Activated naive CD4-positive, alpha-beta T cell treated with anti-CD3 and anti-CD28 coated beads, Interleukin-2, amount 50 U/mL, for 72 hours (primary cell): ENCODE measurements around the gene KAT2A. TPM values are rescaled to one million over a fixed set of nuclear protein-coding genes. Genes with fewer than 3 reads are reported as not detected.

Experiments
- total RNA-seq, 2 donors: library from RNA; stranded (reverse); gene quantifications; one replicate each; pipeline ENCODE4 v1.2.3, GENCODE V29; 2022

The KAT2A gene
- total RNA-seq, 2 donors from 2014 or later = 47.4 to 69.6 TPM

Other genes starting within 250 kb of the KAT2A start
- gene ACLY, start 202.4 kb downstream of the KAT2A start, total RNA-seq = 100 to 1,000 TPM; 140 to 187 TPM
- 1 to 10 TPM; 1.2 to 2.0 TPM for gene ODAD4, start 190.8 kb downstream of the KAT2A start, total RNA-seq
- gene CNP, start 154.6 kb downstream of the KAT2A start, total RNA-seq = 10 to 100 TPM; 63.1 to 85.3 TPM
- gene DNAJC7, start 103.9 kb downstream of the KAT2A start, total RNA-seq = 100 to 1,000 TPM; 109 to 122 TPM
- gene NKIRAS2, start 101.3 kb downstream of the KAT2A start, total RNA-seq = 10 to 100 TPM; 16.7 to 17.5 TPM
- under 1 TPM; 0.16 to 0.37 TPM for gene C17orf113, start 70.8 kb downstream of the KAT2A start, total RNA-seq
- under 1 TPM in 1 of 2 donors, not detected in 1; 0.82 TPM for gene ZNF385C, start 22.9 kb downstream of the KAT2A start, total RNA-seq
- gene DHX58, start 8.7 kb downstream of the KAT2A start, total RNA-seq = 10 to 100 TPM; 39.6 to 40.2 TPM
- under 1 TPM in 1 of 2 donors, not detected in 1; 0.23 TPM for gene HSPB9, start 1.4 kb upstream of the KAT2A start, total RNA-seq
- 10 to 100 TPM; 44.5 to 45.7 TPM for gene RAB5C, start 33.6 kb upstream of the KAT2A start, total RNA-seq
- gene KCNH4, start 59.8 kb upstream of the KAT2A start, total RNA-seq = under 1 TPM; 0.23 to 0.54 TPM
- not detected for gene HCRT, start 64.1 kb upstream of the KAT2A start, total RNA-seq
- 10 to 100 TPM; 10.5 to 25.3 TPM for gene GHDC, start 73.1 kb upstream of the KAT2A start, total RNA-seq
- 100 to 1,000 TPM; 117 to 207 TPM for gene STAT5B, start 155.0 kb upstream of the KAT2A start, total RNA-seq
- 100 to 1,000 TPM; 171 to 177 TPM for gene STAT5A, start 167.1 kb upstream of the KAT2A start, total RNA-seq